ENCODE data around the gene SYNE1.

DNA sequence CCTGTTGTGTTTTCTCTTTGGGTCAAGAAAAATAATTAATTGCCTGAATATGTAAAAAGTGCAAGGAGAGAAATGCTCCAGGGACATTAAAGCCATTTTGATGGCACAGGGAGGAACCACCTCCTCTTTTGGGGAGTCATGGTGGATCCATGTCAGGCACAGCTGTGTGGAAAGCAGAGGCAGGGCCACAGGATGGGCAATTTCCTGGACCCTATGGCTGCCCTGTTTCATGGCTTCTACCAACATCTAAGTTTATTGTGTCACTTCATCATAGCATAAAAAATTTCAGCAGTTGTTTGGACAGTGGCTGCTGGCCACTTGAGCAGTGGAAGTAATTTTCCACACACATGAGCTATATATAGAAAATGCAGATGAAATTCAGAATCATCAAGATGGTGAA, 238.2 kb downstream of the SYNE1 start:
- TF ChIP-seq, protein P1, sequence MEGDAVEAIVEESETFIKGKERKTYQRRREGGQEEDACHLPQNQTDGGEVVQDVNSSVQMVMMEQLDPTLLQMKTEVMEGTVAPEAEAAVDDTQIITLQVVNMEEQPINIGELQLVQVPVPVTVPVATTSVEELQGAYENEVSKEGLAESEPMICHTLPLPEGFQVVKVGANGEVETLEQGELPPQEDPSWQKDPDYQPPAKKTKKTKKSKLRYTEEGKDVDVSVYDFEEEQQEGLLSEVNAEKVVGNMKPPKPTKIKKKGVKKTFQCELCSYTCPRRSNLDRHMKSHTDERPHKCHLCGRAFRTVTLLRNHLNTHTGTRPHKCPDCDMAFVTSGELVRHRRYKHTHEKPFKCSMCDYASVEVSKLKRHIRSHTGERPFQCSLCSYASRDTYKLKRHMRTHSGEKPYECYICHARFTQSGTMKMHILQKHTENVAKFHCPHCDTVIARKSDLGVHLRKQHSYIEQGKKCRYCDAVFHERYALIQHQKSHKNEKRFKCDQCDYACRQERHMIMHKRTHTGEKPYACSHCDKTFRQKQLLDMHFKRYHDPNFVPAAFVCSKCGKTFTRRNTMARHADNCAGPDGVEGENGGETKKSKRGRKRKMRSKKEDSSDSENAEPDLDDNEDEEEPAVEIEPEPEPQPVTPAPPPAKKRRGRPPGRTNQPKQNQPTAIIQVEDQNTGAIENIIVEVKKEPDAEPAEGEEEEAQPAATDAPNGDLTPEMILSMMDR (IDR thresholded peaks at IDR 0.05; ENCODE audit: poor library complexity, severe bottlenecking), result no peak
- TF ChIP-seq POLR2AphosphoS5 (IDR thresholded peaks at IDR 0.05) (no peak), EP300 (conservative IDR thresholded peaks at IDR 0.05; ENCODE audit: poor library complexity, severe bottlenecking) (no peak), MXI1 (conservative IDR thresholded peaks at IDR 0.05; ENCODE audit: poor library complexity, severe bottlenecking) (no peak), TAF1 (IDR thresholded peaks at IDR 0.05; ENCODE audit: low read depth) (no peak)
